Measurements from ENCODE around the gene LRP1. TPM values are rescaled to one million over a fixed set of nuclear protein-coding genes. Genes with fewer than 3 reads are reported as not detected.

The LRP1 gene
- polyA plus RNA-seq, 1 experiment: 117 TPM

GRCh38 chr12:57128519-57129247 lies 400 bp downstream of the LRP1 start:
- CTCF ChIA-PET: interaction anchor here (0.9 to 18.2 kb wide), 12 partner anchors 17 to 112 kb away, joined by 3 to 357 read pairs (median 5); partner anchors contain the start of genes LRP1-AS, NEMP1 and STAT6
- POLR2A ChIA-PET: interaction anchor here (0.6 to 1.4 kb wide), 8 partner anchors 16 to 93 kb away, joined by 3 to 18 read pairs (median 4); partner anchors contain the start of genes NAB2 and STAT6
- H3K4me3 ChIP-seq (ENCODE audit: low read depth, low read length): peak overlapping the region; percentile 96
- DNase-seq (ENCODE audit: low read depth): no peak
- H3K27me3 ChIP-seq (ENCODE audit: control insufficient read depth, insufficient read depth, low read length): no peaks in the 10 kb centered on the region
- TF ChIP-seq CTCF (IDR thresholded peaks at IDR 0.05; ENCODE audit: insufficient read depth, low read depth, low read length): no peak
- H3K36me3 ChIP-seq (ENCODE audit: control insufficient read depth, insufficient read depth, low read length): peaks cover 6% of the 10 kb centered on the region

- H3K4me3 ChIP-seq (ENCODE audit: low read depth, low read length): peak overlapping the region; percentile 96
- TF ChIP-seq CTCF (IDR thresholded peaks at IDR 0.05; ENCODE audit: insufficient read depth, low read depth, low read length): no peak
- peaks cover 6% of the 10 kb centered on the region for H3K36me3 ChIP-seq (ENCODE audit: control insufficient read depth, insufficient read depth, low read length)
- CTCF ChIA-PET: interaction anchor here (0.8 to 18.2 kb wide), 12 partner anchors 13 to 111 kb away, joined by 3 to 357 read pairs (median 4); partner anchors contain the start of gene STAT6
- POLR2A ChIA-PET: interaction anchor here (0.7 to 0.9 kb wide), 2 partner anchors 25 to 42 kb away, joined by 3 read pairs; no protein-coding TSS in a partner anchor
- H3K27me3 ChIP-seq (ENCODE audit: control insufficient read depth, insufficient read depth, low read length): no peaks in the 10 kb centered on the region
- DNase-seq (ENCODE audit: low read depth): no peak
Observed at GRCh38 chr12:57129321-57129842, 1.1 kb downstream of the LRP1 start.

GRCh38 chr12:57129889-57130288 lies 1.6 kb downstream of the LRP1 start:
- DNase-seq (ENCODE audit: low read depth): no peak
- ChIA-PET POLR2A (interaction anchor here (0.6 to 0.9 kb wide), 3 partner anchors 19 to 42 kb away, joined by 3 read pairs; no protein-coding TSS in a partner anchor), CTCF (interaction anchor here (0.8 to 18.2 kb wide), 10 partner anchors 13 to 111 kb away, joined by 3 to 357 read pairs (median 4); partner anchors contain the start of gene STAT6)
- peaks cover 6% of the 10 kb centered on the region for H3K36me3 ChIP-seq (ENCODE audit: control insufficient read depth, insufficient read depth, low read length)
- peak overlapping the region; percentile 96 for H3K4me3 ChIP-seq (ENCODE audit: low read depth, low read length)
- H3K27me3 ChIP-seq (ENCODE audit: control insufficient read depth, insufficient read depth, low read length): no peaks in the 10 kb centered on the region
- no peak for TF ChIP-seq CTCF (IDR thresholded peaks at IDR 0.05; ENCODE audit: insufficient read depth, low read depth, low read length)

GRCh38 chr12:57130941-57131340 lies 2.7 kb downstream of the LRP1 start:
- no peak for DNase-seq (ENCODE audit: low read depth)
- Histone ChIP-seq H3K27me3 (ENCODE audit: control insufficient read depth, insufficient read depth, low read length) (no peaks in the 10 kb centered on the region), H3K36me3 (ENCODE audit: control insufficient read depth, insufficient read depth, low read length) (peaks cover 8% of the 10 kb centered on the region), H3K4me3 (ENCODE audit: low read depth, low read length) (peak overlapping the region; percentile 96)
- CTCF ChIA-PET: interaction anchor here (0.9 to 18.2 kb wide), 5 partner anchors 14 to 108 kb away, joined by 3 to 357 read pairs (median 12); partner anchors contain the start of gene STAT6
- TF ChIP-seq CTCF (IDR thresholded peaks at IDR 0.05; ENCODE audit: insufficient read depth, low read depth, low read length): no peak
- POLR2A ChIA-PET: no interaction called here
